Thyroid gland (tissue), 4 donors: ENCODE measurements around the gene GLIPR1L2. TPM values are rescaled to one million over a fixed set of nuclear protein-coding genes. Genes with fewer than 3 reads are reported as not detected.
"Not testable (repeated sequence)": the region's sequence is repeated elsewhere in the genome, so short reads cannot be mapped to it uniquely, and the experiment has no call there.

Experiments
- DNase-seq, 2 donors: peaks; one replicate each; pipeline ENCODE4 v3.0.0-alpha.2; 2019
- H3K27ac ChIP-seq, 3 donors: fragments of 200-600 bp; sonication (generic); 1 replicate in 2 of 3; 2 replicates in 1 of 3; pipeline ENCODE4 v1.5.1; 2016 to 2019; ENCODE audit warnings: mild to moderate bottlenecking in 1 of 3, moderate library complexity in 1 of 3
- H3K27me3 ChIP-seq: fragments of 200-600 bp; sonication (generic); one replicate; pipeline ENCODE4 v1.5.1; 2019
- H3K36me3 ChIP-seq, 2 donors: fragments of 200-600 bp; sonication (generic); one replicate each; pipeline ENCODE4 v1.5.1; 2016 to 2019
- H3K4me1 ChIP-seq, 2 donors: fragments of 200-600 bp; sonication (generic); one replicate each; pipeline ENCODE4 v1.5.1; 2017 to 2019
- H3K4me3 ChIP-seq, 3 donors: fragments of 200-600 bp; sonication (generic); replicated peaks in 1 of 3; 1 replicate in 2 of 3; 2 replicates in 1 of 3; pipeline ENCODE4 v1.5.1; 2016; ENCODE audit warnings: mild to moderate bottlenecking in 1 of 3
- H3K9me3 ChIP-seq: fragments of 200-600 bp; sonication (generic); one replicate; pipeline ENCODE4 v1.5.1; 2017
- CTCF ChIP-seq, 6 experiments: fragments of 200-600 bp in 3 of 6; fragments of 450-650 bp in 3 of 6; sonication (generic) in 3 of 6; IDR thresholded peaks; one replicate each; pipeline ENCODE4 v1.5.1; 2016 to 2019; ENCODE audit warnings: antibody characterized with exemption in 6 of 6, mild to moderate bottlenecking in 2 of 6, inconsistent platforms in 1 of 6, moderate library complexity in 1 of 6
- POLR2A ChIP-seq, 2 donors: fragments of 450-650 bp; IDR thresholded peaks; one replicate each; pipeline ENCODE4 v1.6.1; 2017; ENCODE audit warnings: antibody characterized with exemption in 2 of 2, mild to moderate bottlenecking in 2 of 2, moderate library complexity in 1 of 2
- WGBS, 2 donors: methylation state at CpG; one replicate each; pipeline ENCODE4 v1.1.5; 2017; 5-methylcytosine and 5-hydroxymethylcytosine counted together
- intact Hi-C: fragments of 100-400 bp; cut with DNase I; formaldehyde crosslinking; loops from one replicate; pipeline ENCODE4 v1.15.1; 2023
- total RNA-seq, 4 donors: library from RNA; depleted of rRNA; stranded (reverse); fragments of >200 nt; gene quantifications; one replicate each; pipeline ENCODE4 v1.2.3, GENCODE V29; 2016

Gene GLIPR1L2
- total RNA-seq, 4 donors from 2014 or later = 0.38 to 6.5 (median 2.2) TPM

- no peaks in the 10 kb centered on the region for H3K36me3 ChIP-seq
- TF ChIP-seq CTCF (IDR thresholded peaks at IDR 0.05) (no peak), POLR2A (IDR thresholded peaks at IDR 0.05) (no peak)
- intact Hi-C loops = no loop called here
- no peak for DNase-seq
- H3K9me3 ChIP-seq = no peaks in the 10 kb centered on the region
- H3K4me1 ChIP-seq = no peaks in the 10 kb centered on the region
- no peak overlapping the region for H3K4me3 ChIP-seq
- 73 to 81% methylated on average over 5 of the region's 5 CpGs for WGBS, 2 donors
- H3K27me3 ChIP-seq = no peaks in the 10 kb centered on the region
- no peak overlapping the region for H3K27ac ChIP-seq
Observed at GRCh38 chr12:75455839-75456238, 65.0 kb downstream of the GLIPR1L2 start.

GRCh38 chr12:75457191-75457590 is 66.3 kb downstream of the GLIPR1L2 start:
- H3K9me3 ChIP-seq = no peaks in the 10 kb centered on the region
- WGBS, 2 donors = 79 to 83% methylated on average over 1 of the region's 1 CpG
- no peaks in the 10 kb centered on the region for H3K4me1 ChIP-seq
- H3K27me3 ChIP-seq = no peaks in the 10 kb centered on the region
- no peak for DNase-seq
- no peaks in the 10 kb centered on the region for H3K36me3 ChIP-seq
- intact Hi-C loops = no loop called here
- no peak overlapping the region for H3K4me3 ChIP-seq
- H3K27ac ChIP-seq = no peak overlapping the region
- TF ChIP-seq POLR2A (IDR thresholded peaks at IDR 0.05) = no peak
- no peak for TF ChIP-seq CTCF (IDR thresholded peaks at IDR 0.05)

- H3K4me3 ChIP-seq, H3K9me3 ChIP-seq, H3K27ac ChIP-seq, H3K27me3 ChIP-seq, H3K4me1 ChIP-seq, DNase-seq, intact Hi-C loops, H3K36me3 ChIP-seq: not testable (repeated sequence)
- WGBS, 2 donors = 78 to 86% methylated on average over 9 of the region's 9 CpGs
Observed at GRCh38 chr12:75457866-75458265, 67.0 kb downstream of the GLIPR1L2 start.

GRCh38 chr12:75459755-75460154 is 68.9 kb downstream of the GLIPR1L2 start:
- DNase-seq = no peak
- intact Hi-C loops = no loop called here
- H3K4me1 ChIP-seq = no peaks in the 10 kb centered on the region

GRCh38 chr12:75460204-75460603 is 69.3 kb downstream of the GLIPR1L2 start:
- no peak overlapping the region for H3K4me3 ChIP-seq
- no peaks in the 10 kb centered on the region for H3K27me3 ChIP-seq
- TF ChIP-seq CTCF (IDR thresholded peaks at IDR 0.05) = no peak
- no peak for TF ChIP-seq POLR2A (IDR thresholded peaks at IDR 0.05)
- intact Hi-C loops = no loop called here
- DNase-seq = no peak
- H3K9me3 ChIP-seq = no peaks in the 10 kb centered on the region
- no peaks in the 10 kb centered on the region for H3K4me1 ChIP-seq
- H3K36me3 ChIP-seq = no peaks in the 10 kb centered on the region
- H3K27ac ChIP-seq = no peak overlapping the region

More at GRCh38 chr12:75459755-75460154, 68.9 kb downstream of the GLIPR1L2 start:
- Histone ChIP-seq H3K9me3 (no peaks in the 10 kb centered on the region), H3K36me3 (no peaks in the 10 kb centered on the region), H3K27ac (no peak overlapping the region), H3K4me3 (no peak overlapping the region), H3K27me3 (no peaks in the 10 kb centered on the region)
- 88 to 90% methylated on average over 3 of the region's 3 CpGs for WGBS, 2 donors
- no peak for TF ChIP-seq POLR2A (IDR thresholded peaks at IDR 0.05)
- TF ChIP-seq CTCF (IDR thresholded peaks at IDR 0.05) = no peak
